CD14-positive monocyte (primary cell): ENCODE results near the gene ZKSCAN4. TPM values are rescaled to one million over a fixed set of nuclear protein-coding genes. Genes with fewer than 3 reads are reported as not detected.
A peak's percentile ranks its signal among the peaks of the same experiment; 100 is the strongest.

Source experiments
- DNase-seq, 3 donors: peaks; one replicate each; pipeline ENCODE4 v3.0.0-alpha.2; 2011 to 2022
- H2AFZ ChIP-seq: 2 replicates; pipeline ENCODE4 v1.6.0; 2012; ENCODE audit warnings: mild to moderate bottlenecking, low read depth, low read length, inconsistent platforms; ENCODE audit not compliant: insufficient read depth, poor library complexity, severe bottlenecking
- H3K27ac ChIP-seq, 2 donors: 1 replicate in 1 of 2; 2 replicates in 1 of 2; pipeline ENCODE4 v1.5.1; 2012 to 2013; ENCODE audit warnings: low read length in 2 of 2, control low read depth in 1 of 2, inconsistent platforms in 1 of 2, low read depth in 1 of 2, mild to moderate bottlenecking in 1 of 2
- H3K27me3 ChIP-seq, 2 donors: one replicate each; pipeline versions ENCODE4 v1.6.0 to v1.6.1; 2011 to 2013; ENCODE audit warnings: low read length in 2 of 2; ENCODE audit not compliant: control insufficient read depth in 2 of 2, insufficient read depth in 2 of 2
- H3K36me3 ChIP-seq, 2 donors: replicated peaks in 1 of 2; 1 replicate in 1 of 2; 2 replicates in 1 of 2; pipeline versions ENCODE4 v1.5.1 to v1.6.1; 2012 to 2013; ENCODE audit warnings: low read length in 2 of 2, control low read depth in 1 of 2, inconsistent platforms in 1 of 2, mild to moderate bottlenecking in 1 of 2; ENCODE audit not compliant: insufficient read depth in 2 of 2, control insufficient read depth in 1 of 2
- H3K4me1 ChIP-seq, 2 donors: 1 replicate in 1 of 2; 2 replicates in 1 of 2; pipeline versions ENCODE4 v1.5.1 to v1.6.1; 2012 to 2013; ENCODE audit warnings: low read length in 2 of 2, control low read depth in 1 of 2, inconsistent platforms in 1 of 2, mild to moderate bottlenecking in 1 of 2, moderate library complexity in 1 of 2; ENCODE audit not compliant: insufficient read depth in 2 of 2, control insufficient read depth in 1 of 2
- H3K4me2 ChIP-seq: replicated peaks from 2 replicates; pipeline ENCODE3; 2012; ENCODE audit warnings: low read length, moderate library complexity, mild to moderate bottlenecking; ENCODE audit not compliant: poor library complexity, severe bottlenecking; ENCODE audit errors: extremely low read depth
- H3K4me3 ChIP-seq, 3 experiments: fragments of 200-600 bp in 1 of 3; sonication (generic) in 1 of 3; replicated peaks in 1 of 3; 1 replicate in 2 of 3; 2 replicates in 1 of 3; pipeline ENCODE4 v1.5.1; 2011 to 2013; ENCODE audit warnings: low read length in 3 of 3, mild to moderate bottlenecking in 3 of 3, control low read depth in 2 of 3, low read depth in 2 of 3, inconsistent platforms in 1 of 3, moderate library complexity in 1 of 3
- H3K79me2 ChIP-seq: 2 replicates; pipeline ENCODE4 v1.6.0; 2012; ENCODE audit warnings: mild to moderate bottlenecking, control low read depth, inconsistent platforms, low read length, moderate library complexity; ENCODE audit not compliant: insufficient read depth
- H3K9ac ChIP-seq: 2 replicates; pipeline ENCODE4 v1.6.0; 2017; ENCODE audit warnings: low read length, mild to moderate bottlenecking; ENCODE audit not compliant: insufficient read depth, poor library complexity, severe bottlenecking
- H3K9me3 ChIP-seq, 2 donors: replicated peaks in 1 of 2; 1 replicate in 1 of 2; 2 replicates in 1 of 2; pipeline versions ENCODE4 v1.5.1 to v1.6.1; 2012 to 2013; ENCODE audit warnings: low read length in 2 of 2, control low read depth in 1 of 2; ENCODE audit not compliant: control insufficient read depth in 1 of 2, insufficient read depth in 1 of 2
- H4K20me1 ChIP-seq: 2 replicates; pipeline ENCODE4 v1.6.0; 2012; ENCODE audit warnings: mild to moderate bottlenecking, low read length, control low read depth, moderate library complexity; ENCODE audit not compliant: insufficient read depth
- H3K27ac Mint-ChIP-seq, 7 donors: one replicate each; pipeline ENCODE4 v1.8.0; 2020; ENCODE audit warnings: mild to moderate bottlenecking in 7 of 7, mixed read lengths in 7 of 7, moderate library complexity in 6 of 7, inconsistent platforms in 2 of 7
- H3K27me3 Mint-ChIP-seq, 3 donors: one replicate each; pipeline ENCODE4 v1.8.0; 2021 to 2022; ENCODE audit warnings: low read depth in 3 of 3, mild to moderate bottlenecking in 3 of 3, mixed read lengths in 3 of 3, moderate library complexity in 3 of 3, inconsistent platforms in 1 of 3
- H3K36me3 Mint-ChIP-seq, 2 donors: one replicate each; pipeline ENCODE4 v1.8.0; 2020; ENCODE audit warnings: mixed read lengths in 2 of 2, inconsistent platforms in 1 of 2, mild to moderate bottlenecking in 1 of 2
- H3K4me1 Mint-ChIP-seq: one replicate; pipeline ENCODE4 v1.8.0; 2020; ENCODE audit warnings: mild to moderate bottlenecking, mixed read lengths
- H3K4me3 Mint-ChIP-seq, 2 donors: one replicate each; pipeline ENCODE4 v1.8.0; 2020; ENCODE audit warnings: mild to moderate bottlenecking in 2 of 2, mixed read lengths in 2 of 2, moderate library complexity in 1 of 2
- H3K9me3 Mint-ChIP-seq, 7 donors: one replicate each; pipeline ENCODE4 v1.8.0; 2020 to 2022; ENCODE audit warnings: mixed read lengths in 7 of 7, mild to moderate bottlenecking in 6 of 7, moderate library complexity in 6 of 7, inconsistent platforms in 2 of 7
- WGBS: methylation state at CpG from one replicate; pipeline ENCODE4 v1.1.5; 2013; ENCODE audit warnings: missing lambda C conversion rate; ENCODE audit not compliant: insufficient coverage; 5-methylcytosine and 5-hydroxymethylcytosine counted together
- intact Hi-C, 2 donors: fragments of 100-400 bp; cut with micrococcal nuclease; formaldehyde crosslinking; loops; one replicate each; pipeline versions ENCODE4 v1.15.0 to v1.15.1; 2023
- polyA plus RNA-seq, 3 donors: library from polyadenylated mRNA; depleted of rRNA in 1 of 3; unstranded in 2 of 3; stranded (reverse) in 1 of 3; fragments of 300-500 nt in 2 of 3; fragments of >200 nt in 1 of 3; fragmentation: Illumina TruSeq in 2 of 3; gene quantifications; 1 replicate in 2 of 3; 2 replicates in 1 of 3; pipeline ENCODE4 v1.2.3, GENCODE V29; 2012 to 2021
- TF ChIP-seq, protein P1 (sequence below): fragments of 200-600 bp; IDR thresholded peaks from one replicate; pipeline ENCODE4 v1.8.0; 2022; ENCODE audit warnings: antibody characterized with exemption, mild to moderate bottlenecking

The ZKSCAN4 gene
- polyA plus RNA-seq, 3 donors, result 1.5 to 2.0 (median 1.6) TPM

DNA sequence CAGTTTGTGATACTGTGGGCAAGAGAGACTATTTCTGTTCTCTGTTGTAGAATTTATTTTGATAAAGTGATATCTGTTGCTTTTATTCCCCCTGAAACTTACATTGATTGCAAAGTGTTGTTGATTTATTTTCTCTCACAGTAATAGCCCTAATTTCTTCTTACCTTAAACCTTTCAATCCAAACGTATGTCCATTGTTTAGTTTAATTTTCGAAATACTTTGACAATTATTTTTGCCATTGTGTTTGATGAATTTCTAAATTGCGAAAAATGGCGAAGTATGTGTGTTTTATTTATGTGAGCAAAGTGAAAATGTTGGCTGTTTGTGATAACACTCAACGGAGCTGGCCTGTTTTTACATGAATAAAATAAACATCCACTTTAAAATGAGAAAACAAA, 14.5 kb upstream of the ZKSCAN4 start:
- no peaks in the 10 kb centered on the region for H3K9me3 ChIP-seq
- Mint-ChIP-seq H3K9me3 (no peaks in the 10 kb centered on the region), H3K36me3 (peaks cover 0 to under 1% of the 10 kb centered on the region in 2 donors), H3K4me1 (no peaks in the 10 kb centered on the region), H3K4me3 (no peak overlapping the region), H3K27me3 (peaks cover 0 to 1% (median under 1%) of the 10 kb centered on the region in 3 donors), H3K27ac (no peak overlapping the region)
- H3K9ac ChIP-seq, result peak overlapping the region; percentile 68
- peaks cover 7 to 9% of the 10 kb centered on the region in 2 donors for H3K4me1 ChIP-seq
- H3K79me2 ChIP-seq, result peaks cover 23% of the 10 kb centered on the region
- peak overlapping the region; percentile 85 for H2AFZ ChIP-seq
- no CpG with 5 or more reads among the region's 5 CpGs for WGBS
- no peak for DNase-seq
- peak overlapping the region; percentile 59 to 95 (median 83) for H3K4me3 ChIP-seq
- H4K20me1 ChIP-seq, result no peaks in the 10 kb centered on the region
- peak overlapping the region; percentile 39 to 82 for H3K27ac ChIP-seq
- TF ChIP-seq, protein P1, sequence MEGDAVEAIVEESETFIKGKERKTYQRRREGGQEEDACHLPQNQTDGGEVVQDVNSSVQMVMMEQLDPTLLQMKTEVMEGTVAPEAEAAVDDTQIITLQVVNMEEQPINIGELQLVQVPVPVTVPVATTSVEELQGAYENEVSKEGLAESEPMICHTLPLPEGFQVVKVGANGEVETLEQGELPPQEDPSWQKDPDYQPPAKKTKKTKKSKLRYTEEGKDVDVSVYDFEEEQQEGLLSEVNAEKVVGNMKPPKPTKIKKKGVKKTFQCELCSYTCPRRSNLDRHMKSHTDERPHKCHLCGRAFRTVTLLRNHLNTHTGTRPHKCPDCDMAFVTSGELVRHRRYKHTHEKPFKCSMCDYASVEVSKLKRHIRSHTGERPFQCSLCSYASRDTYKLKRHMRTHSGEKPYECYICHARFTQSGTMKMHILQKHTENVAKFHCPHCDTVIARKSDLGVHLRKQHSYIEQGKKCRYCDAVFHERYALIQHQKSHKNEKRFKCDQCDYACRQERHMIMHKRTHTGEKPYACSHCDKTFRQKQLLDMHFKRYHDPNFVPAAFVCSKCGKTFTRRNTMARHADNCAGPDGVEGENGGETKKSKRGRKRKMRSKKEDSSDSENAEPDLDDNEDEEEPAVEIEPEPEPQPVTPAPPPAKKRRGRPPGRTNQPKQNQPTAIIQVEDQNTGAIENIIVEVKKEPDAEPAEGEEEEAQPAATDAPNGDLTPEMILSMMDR, result no peak
- H3K27me3 ChIP-seq, result no peaks in the 10 kb centered on the region
- peaks cover 0 to under 1% of the 10 kb centered on the region in 2 donors for H3K36me3 ChIP-seq
- intact Hi-C loops, result loop anchor here in 1 of 2 donors (10.0 kb wide), 1 partner anchor 68 kb away; the partner anchor contains the start of gene ZSCAN31
- H3K4me2 ChIP-seq, result peak overlapping the region; percentile 92

DNA sequence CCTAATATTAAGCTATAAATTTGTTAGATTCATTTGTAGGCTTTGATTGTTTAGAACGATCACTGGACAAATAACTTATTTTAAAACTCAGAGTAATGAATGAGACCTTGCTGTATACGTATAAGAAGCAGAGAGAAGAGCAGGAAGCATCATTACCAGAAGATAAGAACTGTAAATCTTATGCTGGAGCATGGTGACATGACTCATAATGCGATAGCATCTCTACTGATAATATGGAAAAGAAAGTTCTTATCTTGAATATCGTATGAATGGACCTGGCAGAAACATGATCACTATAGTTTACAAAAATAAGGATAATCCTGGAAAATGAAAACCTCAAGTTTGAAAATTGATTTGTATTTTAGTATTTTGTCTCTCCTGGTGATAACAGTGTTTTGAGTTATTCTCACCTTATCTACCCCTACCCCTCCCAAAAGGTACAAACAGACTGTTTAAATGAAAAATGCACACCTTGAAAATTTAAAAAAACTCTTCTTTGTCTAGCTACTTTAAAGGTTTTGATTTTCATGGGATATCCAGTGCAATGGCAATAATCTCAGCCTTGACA, 12.8 kb upstream of the ZKSCAN4 start:
- no peak overlapping the region for H2AFZ ChIP-seq
- Mint-ChIP-seq H3K9me3 (peaks cover 0 to 11% (median 5%) of the 10 kb centered on the region in 7 donors), H3K4me1 (no peaks in the 10 kb centered on the region), H3K4me3 (no peak overlapping the region), H3K27ac (no peak overlapping the region), H3K27me3 (peaks cover 0 to 5% (median 3%) of the 10 kb centered on the region in 3 donors), H3K36me3 (no peaks in the 10 kb centered on the region)
- peaks cover 23% of the 10 kb centered on the region for H3K79me2 ChIP-seq
- no peak overlapping the region for H3K27ac ChIP-seq
- H3K36me3 ChIP-seq, result no peaks in the 10 kb centered on the region
- H3K9me3 ChIP-seq, result peaks cover 4% of the 10 kb centered on the region in 2 donors
- no peaks in the 10 kb centered on the region for H3K27me3 ChIP-seq
- no peak overlapping the region for H3K4me2 ChIP-seq
- intact Hi-C loops, result loop anchor here in 1 of 2 donors (10.0 kb wide), 1 partner anchor 70 kb away; the partner anchor contains the start of gene ZSCAN31
- H3K4me1 ChIP-seq, result peaks cover 7 to 9% of the 10 kb centered on the region in 2 donors
- no CpG with 5 or more reads among the region's 4 CpGs for WGBS
- TF ChIP-seq, protein P1, result no peak
- DNase-seq, result no peak
- H4K20me1 ChIP-seq, result no peaks in the 10 kb centered on the region
- H3K4me3 ChIP-seq, result no peak overlapping the region
- H3K9ac ChIP-seq, result no peak overlapping the region
